Measurements from ENCODE around the gene PLP2. TPM values are rescaled to one million over a fixed set of nuclear protein-coding genes. Genes with fewer than 3 reads are reported as not detected.
A peak's percentile ranks its signal among the peaks of the same experiment; 100 is the strongest.

The PLP2 gene
- polyA plus RNA-seq, 3 donors = 280 to 374 (median 330) TPM

GRCh38 chrX:49157194-49157593 is 14.5 kb upstream of the PLP2 start:
- WGBS (ENCODE audit: insufficient coverage) = 90% methylated on average over 15 of the region's 25 CpGs
- DNase-seq = no peak
- H3K4me1 ChIP-seq (ENCODE audit: control insufficient read depth in 1 of 2, insufficient read depth in 2 of 2, low read length in 2 of 2) = peaks cover 15 to 20% of the 10 kb centered on the region in 2 donors
- H3K4me3 ChIP-seq (replicated peaks in 1 of 3; ENCODE audit: low read depth in 2 of 3, low read length in 3 of 3) = no peak overlapping the region
- intact Hi-C loops (cut with micrococcal nuclease) = no loop called here
- Mint-ChIP-seq H3K4me3 (no peak overlapping the region), H3K4me1 (peaks cover 20% of the 10 kb centered on the region), H3K27ac (peak overlapping the region in 1 of 7 donors; percentile 19), H3K27me3 (ENCODE audit: low read depth in 3 of 3) (peaks cover 0 to 2% (median 0%) of the 10 kb centered on the region in 3 donors), H3K9me3 (peaks cover 0 to 9% (median 5%) of the 10 kb centered on the region in 7 donors), H3K36me3 (no peaks in the 10 kb centered on the region)
- no peaks in the 10 kb centered on the region for H3K27me3 ChIP-seq (ENCODE audit: control insufficient read depth in 2 of 2, insufficient read depth in 2 of 2, low read length in 2 of 2)
- no peak overlapping the region for H3K4me2 ChIP-seq (replicated peaks; ENCODE audit: extremely low read depth, low read length, poor library complexity, severe bottlenecking)
- no peaks in the 10 kb centered on the region for H3K9me3 ChIP-seq (replicated peaks in 1 of 2; ENCODE audit: control insufficient read depth in 1 of 2, insufficient read depth in 1 of 2, low read length in 2 of 2)
- TF ChIP-seq CTCF (IDR thresholded peaks at IDR 0.05) = no peak
- no peak overlapping the region for H2AFZ ChIP-seq (ENCODE audit: insufficient read depth, low read depth, low read length, poor library complexity, severe bottlenecking)
- no peaks in the 10 kb centered on the region for H3K79me2 ChIP-seq (ENCODE audit: insufficient read depth, low read length)
- no peaks in the 10 kb centered on the region for H3K36me3 ChIP-seq (replicated peaks in 1 of 2; ENCODE audit: control insufficient read depth in 1 of 2, insufficient read depth in 2 of 2, low read length in 2 of 2)
- no peak overlapping the region for H3K27ac ChIP-seq (ENCODE audit: low read depth in 1 of 2, low read length in 2 of 2)
- no peaks in the 10 kb centered on the region for H4K20me1 ChIP-seq (ENCODE audit: insufficient read depth, low read length)
- H3K9ac ChIP-seq (ENCODE audit: insufficient read depth, low read length, poor library complexity, severe bottlenecking) = no peak overlapping the region

GRCh38 chrX:49160908-49161307 is 10.8 kb upstream of the PLP2 start:
- H3K4me1 ChIP-seq (ENCODE audit: control insufficient read depth in 1 of 2, insufficient read depth in 2 of 2, low read length in 2 of 2) = peaks cover 28 to 30% of the 10 kb centered on the region in 2 donors
- DNase-seq = no peak
- TF ChIP-seq CTCF (IDR thresholded peaks at IDR 0.05) = no peak
- intact Hi-C loops (cut with micrococcal nuclease) = loop anchor here (5.0 kb wide), 1 partner anchor 39 kb away; the partner anchor contains the start of gene GPKOW (in 2 of the 2)
- no peaks in the 10 kb centered on the region for H3K36me3 ChIP-seq (replicated peaks in 1 of 2; ENCODE audit: control insufficient read depth in 1 of 2, insufficient read depth in 2 of 2, low read length in 2 of 2)
- no peak overlapping the region for H3K27ac Mint-ChIP-seq
- H3K79me2 ChIP-seq (ENCODE audit: insufficient read depth, low read length) = peaks cover 13% of the 10 kb centered on the region
- H3K9me3 ChIP-seq (replicated peaks in 1 of 2; ENCODE audit: control insufficient read depth in 1 of 2, insufficient read depth in 1 of 2, low read length in 2 of 2) = no peaks in the 10 kb centered on the region
- no peaks in the 10 kb centered on the region for H3K27me3 ChIP-seq (ENCODE audit: control insufficient read depth in 2 of 2, insufficient read depth in 2 of 2, low read length in 2 of 2)
- H3K4me1 Mint-ChIP-seq = peaks cover 26% of the 10 kb centered on the region
- no peak overlapping the region for H3K4me2 ChIP-seq (replicated peaks; ENCODE audit: extremely low read depth, low read length, poor library complexity, severe bottlenecking)
- no peaks in the 10 kb centered on the region for H4K20me1 ChIP-seq (ENCODE audit: insufficient read depth, low read length)
- H3K9ac ChIP-seq (ENCODE audit: insufficient read depth, low read length, poor library complexity, severe bottlenecking) = no peak overlapping the region
- peaks cover 0 to 23% (median 12%) of the 10 kb centered on the region in 7 donors for H3K9me3 Mint-ChIP-seq
- WGBS (ENCODE audit: insufficient coverage) = no CpG with 5 or more reads among the region's 2 CpGs
- no peak overlapping the region for H2AFZ ChIP-seq (ENCODE audit: insufficient read depth, low read depth, low read length, poor library complexity, severe bottlenecking)
- H3K4me3 ChIP-seq (replicated peaks in 1 of 3; ENCODE audit: low read depth in 2 of 3, low read length in 3 of 3) = no peak overlapping the region
- H3K27ac ChIP-seq (ENCODE audit: low read depth in 1 of 2, low read length in 2 of 2) = no peak overlapping the region
- H3K27me3 Mint-ChIP-seq (ENCODE audit: low read depth in 3 of 3) = peaks cover 0 to 2% (median 0%) of the 10 kb centered on the region in 3 donors
- no peaks in the 10 kb centered on the region for H3K36me3 Mint-ChIP-seq
- H3K4me3 Mint-ChIP-seq = no peak overlapping the region

Measured in CD14-positive monocyte (primary cell).